Osteocyte (in vitro differentiated cells): ENCODE data around the gene ACER3. TPM values are rescaled to one million over a fixed set of nuclear protein-coding genes. Genes with fewer than 3 reads are reported as not detected.

Experiments used
- DNase-seq: peaks from one replicate; pipeline ENCODE4 v3.0.0; 2021; ENCODE audit warnings: mixed read lengths; ENCODE audit not compliant: unreplicated experiment; ENCODE audit errors: extremely low spot score
- H3K27ac Mint-ChIP-seq: one replicate; pipeline ENCODE4 v1.8.0; 2021; ENCODE audit warnings: mild to moderate bottlenecking, mixed read lengths; ENCODE audit not compliant: unreplicated experiment
- H3K27me3 Mint-ChIP-seq: one replicate; pipeline ENCODE4 v1.8.0; 2021; ENCODE audit warnings: mixed read lengths; ENCODE audit not compliant: unreplicated experiment
- H3K36me3 Mint-ChIP-seq: one replicate; pipeline ENCODE4 v1.8.0; 2021; ENCODE audit warnings: mixed read lengths; ENCODE audit not compliant: unreplicated experiment
- H3K4me1 Mint-ChIP-seq: one replicate; pipeline ENCODE4 v1.8.0; 2021; ENCODE audit warnings: mixed read lengths; ENCODE audit not compliant: unreplicated experiment
- H3K4me3 Mint-ChIP-seq: one replicate; pipeline ENCODE4 v1.8.0; 2021; ENCODE audit warnings: mild to moderate bottlenecking, moderate library complexity, mixed read lengths; ENCODE audit not compliant: unreplicated experiment
- H3K9me3 Mint-ChIP-seq: one replicate; pipeline ENCODE4 v1.8.0; 2021; ENCODE audit warnings: mixed read lengths; ENCODE audit not compliant: unreplicated experiment
- total RNA-seq: library from RNA; stranded (reverse); gene quantifications from 2 replicates; pipeline ENCODE4 v1.2.1, GENCODE V29; 2021
- TF ChIP-seq, protein P1 (sequence below): fragments of 200-600 bp; sonication (generic); IDR thresholded peaks from 2 replicates; pipeline ENCODE4 v1.5.0; 2021; ENCODE audit warnings: antibody characterized with exemption, mild to moderate bottlenecking, moderate library complexity

Gene ACER3
- total RNA-seq, 1 donor from 2014 or later: 17.4 TPM

DNA sequence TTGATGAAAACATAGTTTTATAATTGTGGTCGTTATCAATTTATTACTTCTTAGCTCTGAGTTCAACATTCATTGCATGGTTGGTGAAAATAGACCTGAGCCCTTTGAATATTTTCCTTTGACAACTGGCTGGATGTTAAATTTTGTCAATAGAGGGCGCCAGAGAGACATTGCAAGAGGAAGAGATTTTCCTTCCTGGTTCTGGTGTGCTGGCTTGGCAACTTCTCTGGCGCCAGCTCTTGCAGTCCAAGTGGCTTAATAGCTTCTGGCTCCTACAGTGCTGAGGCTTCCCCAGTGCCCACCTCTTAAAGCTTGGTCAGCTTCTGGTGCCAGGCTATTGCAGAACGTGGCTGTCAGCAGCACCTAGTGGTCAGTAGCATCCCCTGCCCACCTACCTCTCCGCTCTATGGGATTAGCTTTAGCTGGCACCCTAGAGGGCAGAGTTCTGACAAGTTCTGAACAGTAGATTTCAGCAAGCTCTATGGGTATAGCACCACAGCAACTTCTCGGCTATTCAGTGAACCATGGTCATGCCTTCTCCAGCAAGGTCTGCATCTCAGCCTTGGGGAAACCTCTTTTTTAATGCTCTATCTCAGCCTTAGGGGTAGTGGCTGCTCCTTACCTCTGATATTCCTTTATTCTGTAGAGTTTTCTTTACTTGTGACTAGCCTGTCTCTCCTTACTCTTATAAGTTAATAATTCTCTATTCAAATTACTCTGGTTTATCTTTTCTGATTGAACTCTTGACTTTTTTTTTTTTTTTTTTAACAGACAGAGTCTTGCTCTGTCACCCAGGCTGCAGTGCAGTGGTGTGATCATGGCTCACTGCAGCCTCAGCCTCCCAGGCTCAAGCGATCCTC lies 59.4 kb downstream of the ACER3 start:
- Mint-ChIP-seq H3K4me3 (no peak overlapping the region), H3K4me1 (peaks cover 10% of the 10 kb centered on the region), H3K27ac (no peak overlapping the region), H3K27me3 (no peaks in the 10 kb centered on the region), H3K9me3 (peaks cover 5% of the 10 kb centered on the region), H3K36me3 (no peaks in the 10 kb centered on the region)
- TF ChIP-seq, protein P1, sequence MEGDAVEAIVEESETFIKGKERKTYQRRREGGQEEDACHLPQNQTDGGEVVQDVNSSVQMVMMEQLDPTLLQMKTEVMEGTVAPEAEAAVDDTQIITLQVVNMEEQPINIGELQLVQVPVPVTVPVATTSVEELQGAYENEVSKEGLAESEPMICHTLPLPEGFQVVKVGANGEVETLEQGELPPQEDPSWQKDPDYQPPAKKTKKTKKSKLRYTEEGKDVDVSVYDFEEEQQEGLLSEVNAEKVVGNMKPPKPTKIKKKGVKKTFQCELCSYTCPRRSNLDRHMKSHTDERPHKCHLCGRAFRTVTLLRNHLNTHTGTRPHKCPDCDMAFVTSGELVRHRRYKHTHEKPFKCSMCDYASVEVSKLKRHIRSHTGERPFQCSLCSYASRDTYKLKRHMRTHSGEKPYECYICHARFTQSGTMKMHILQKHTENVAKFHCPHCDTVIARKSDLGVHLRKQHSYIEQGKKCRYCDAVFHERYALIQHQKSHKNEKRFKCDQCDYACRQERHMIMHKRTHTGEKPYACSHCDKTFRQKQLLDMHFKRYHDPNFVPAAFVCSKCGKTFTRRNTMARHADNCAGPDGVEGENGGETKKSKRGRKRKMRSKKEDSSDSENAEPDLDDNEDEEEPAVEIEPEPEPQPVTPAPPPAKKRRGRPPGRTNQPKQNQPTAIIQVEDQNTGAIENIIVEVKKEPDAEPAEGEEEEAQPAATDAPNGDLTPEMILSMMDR: peak; percentile 89
- no peak for DNase-seq

DNA sequence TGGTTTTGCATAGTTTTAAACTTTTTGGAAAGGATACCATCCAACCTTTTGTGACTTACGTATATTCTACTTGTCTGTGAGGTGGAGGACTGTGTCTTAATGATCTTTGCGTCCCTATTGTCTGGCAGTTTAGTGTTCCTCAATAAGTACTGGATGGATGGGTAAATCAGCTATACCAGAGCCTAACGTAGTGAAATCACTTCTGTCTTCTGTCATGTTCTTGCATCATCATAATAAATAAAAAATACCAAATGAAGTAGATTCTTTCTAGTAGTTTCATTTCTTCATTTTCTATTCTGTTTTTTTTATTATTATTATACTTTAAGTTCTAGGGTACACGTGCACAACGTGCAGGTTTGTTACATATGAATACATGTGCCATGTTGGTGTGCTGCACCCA lies 66.4 kb downstream of the ACER3 start:
- no peak for DNase-seq
- Mint-ChIP-seq H3K4me3 (no peak overlapping the region), H3K27ac (no peak overlapping the region), H3K9me3 (peaks cover 5% of the 10 kb centered on the region), H3K27me3 (no peaks in the 10 kb centered on the region), H3K4me1 (no peaks in the 10 kb centered on the region), H3K36me3 (peaks cover 14% of the 10 kb centered on the region)
- TF ChIP-seq, protein P1: no peak

DNA sequence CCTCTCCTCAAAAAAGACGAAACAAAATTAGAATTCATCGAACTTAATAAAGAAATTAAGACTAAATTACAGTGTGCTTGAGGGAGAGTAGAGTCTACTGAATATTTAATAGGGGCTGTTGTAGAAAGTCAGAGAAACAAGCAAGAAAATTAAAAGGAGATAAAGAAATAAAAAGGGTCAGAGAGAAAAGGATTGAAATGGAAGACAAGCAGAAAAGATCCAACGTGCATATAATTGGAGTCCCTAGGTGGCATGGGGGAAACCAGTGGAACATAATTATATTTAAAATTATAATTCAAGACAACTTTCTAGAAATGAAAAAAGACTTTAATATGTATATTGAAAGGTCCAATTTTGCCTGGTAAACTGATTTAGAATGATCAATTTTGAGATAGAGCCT lies 74.3 kb downstream of the ACER3 start:
- H3K27ac Mint-ChIP-seq: no peak overlapping the region
- no peaks in the 10 kb centered on the region for H3K27me3 Mint-ChIP-seq
- H3K9me3 Mint-ChIP-seq: peaks cover 13% of the 10 kb centered on the region
- H3K36me3 Mint-ChIP-seq: peaks cover 31% of the 10 kb centered on the region
- DNase-seq: no peak
- TF ChIP-seq, protein P1: no peak
- no peaks in the 10 kb centered on the region for H3K4me1 Mint-ChIP-seq
- no peak overlapping the region for H3K4me3 Mint-ChIP-seq

DNA sequence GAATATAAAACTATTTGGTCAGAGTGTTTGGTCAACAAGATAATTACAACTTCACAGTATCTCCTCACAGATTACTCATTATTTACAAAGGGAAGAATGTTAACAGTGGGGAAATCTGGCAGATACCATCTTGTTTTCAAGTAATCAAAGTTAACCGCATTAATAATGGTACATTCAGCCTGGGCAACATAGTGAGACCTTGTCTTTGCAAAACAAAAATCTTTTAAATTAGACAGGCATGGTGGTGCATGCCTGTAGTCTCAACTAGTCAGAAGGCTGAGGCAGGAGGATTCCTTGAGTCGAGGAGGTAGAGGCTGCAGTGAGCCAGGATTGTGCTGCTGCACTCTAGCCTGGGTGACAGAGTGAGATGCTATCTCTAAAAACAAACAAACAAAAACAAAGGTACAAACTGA lies 78.5 kb downstream of the ACER3 start:
- TF ChIP-seq, protein P1: no peak
- H3K4me3 Mint-ChIP-seq: no peak overlapping the region
- no peak overlapping the region for H3K27ac Mint-ChIP-seq
- peaks cover 21% of the 10 kb centered on the region for H3K36me3 Mint-ChIP-seq
- DNase-seq: no peak
- peaks cover 31% of the 10 kb centered on the region for H3K9me3 Mint-ChIP-seq
- H3K4me1 Mint-ChIP-seq: no peaks in the 10 kb centered on the region
- H3K27me3 Mint-ChIP-seq: no peaks in the 10 kb centered on the region

DNA sequence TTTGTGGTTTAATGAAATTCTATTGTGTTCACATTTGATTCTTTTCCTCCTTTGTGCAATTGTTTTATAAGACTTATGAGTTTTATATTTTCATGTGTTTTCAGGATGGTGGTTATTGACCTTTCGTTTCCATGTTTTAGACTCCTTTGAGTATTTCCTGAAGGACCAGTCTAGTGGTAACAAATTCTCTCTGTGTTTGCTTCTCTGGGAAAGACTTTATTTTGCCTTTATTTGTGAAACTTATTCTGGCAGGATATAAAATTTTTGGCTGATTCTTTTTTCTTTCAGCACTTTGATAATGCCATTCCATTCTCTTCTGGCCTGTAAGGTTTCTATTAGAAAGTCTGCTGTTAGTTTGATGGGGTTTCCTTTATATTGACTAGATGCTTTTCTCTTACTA lies 83.5 kb downstream of the ACER3 start:
- Mint-ChIP-seq H3K36me3 (peaks cover 14% of the 10 kb centered on the region), H3K4me1 (no peaks in the 10 kb centered on the region), H3K9me3 (peaks cover 28% of the 10 kb centered on the region), H3K27ac (no peak overlapping the region), H3K4me3 (no peak overlapping the region), H3K27me3 (no peaks in the 10 kb centered on the region)
- DNase-seq: no peak
- TF ChIP-seq, protein P1: no peak
